Naive B cell (primary cell): ENCODE results near the gene TFDP2. TPM values are rescaled to one million over a fixed set of nuclear protein-coding genes. Genes with fewer than 3 reads are reported as not detected.

ENCODE experiments used
- ATAC-seq, 2 donors: fragments of 150-1000 bp; cut with Tn5 transposase; 2 replicates each; pipeline ENCODE4 v1.10.0; 2021; ENCODE audit warnings: low read depth in 2 of 2, mild to moderate bottlenecking in 2 of 2, moderate library complexity in 2 of 2
- DNase-seq: peaks from one replicate; pipeline ENCODE4 v3.0.0; 2022
- H3K27ac Mint-ChIP-seq, 6 donors: one replicate each; pipeline ENCODE4 v1.8.0; 2020 to 2022; ENCODE audit warnings: mild to moderate bottlenecking in 6 of 6, mixed read lengths in 6 of 6, moderate library complexity in 5 of 6, inconsistent platforms in 2 of 6
- H3K27me3 Mint-ChIP-seq, 3 donors: one replicate each; pipeline ENCODE4 v1.8.0; 2021 to 2022; ENCODE audit warnings: mixed read lengths in 3 of 3, mild to moderate bottlenecking in 1 of 3
- H3K36me3 Mint-ChIP-seq, 2 donors: one replicate each; pipeline ENCODE4 v1.8.0; 2020 to 2022; ENCODE audit warnings: mixed read lengths in 2 of 2, inconsistent platforms in 1 of 2, mild to moderate bottlenecking in 1 of 2
- H3K4me1 Mint-ChIP-seq, 3 donors: one replicate each; pipeline ENCODE4 v1.8.0; 2020 to 2022; ENCODE audit warnings: mixed read lengths in 3 of 3, inconsistent platforms in 1 of 3, mild to moderate bottlenecking in 1 of 3, moderate library complexity in 1 of 3
- H3K4me3 Mint-ChIP-seq, 8 donors: one replicate each; pipeline ENCODE4 v1.8.0; 2020 to 2022; ENCODE audit warnings: mild to moderate bottlenecking in 8 of 8, mixed read lengths in 8 of 8, moderate library complexity in 8 of 8, inconsistent platforms in 2 of 8
- H3K9me3 Mint-ChIP-seq, 7 donors: one replicate each; pipeline ENCODE4 v1.8.0; 2020 to 2022; ENCODE audit warnings: mixed read lengths in 7 of 7, mild to moderate bottlenecking in 5 of 7, inconsistent platforms in 2 of 7, moderate library complexity in 1 of 7
- polyA plus RNA-seq, 6 donors: library from polyadenylated mRNA; unstranded; fragments of 300-500 nt; fragmentation: Illumina TruSeq; gene quantifications; one replicate each; pipeline ENCODE4 v1.2.3, GENCODE V29; 2021; ENCODE audit warnings: low read depth in 6 of 6

TFDP2 gene
- polyA plus RNA-seq, 6 donors from 2014 or later = 9.3 to 33.8 (median 24.2) TPM

DNA sequence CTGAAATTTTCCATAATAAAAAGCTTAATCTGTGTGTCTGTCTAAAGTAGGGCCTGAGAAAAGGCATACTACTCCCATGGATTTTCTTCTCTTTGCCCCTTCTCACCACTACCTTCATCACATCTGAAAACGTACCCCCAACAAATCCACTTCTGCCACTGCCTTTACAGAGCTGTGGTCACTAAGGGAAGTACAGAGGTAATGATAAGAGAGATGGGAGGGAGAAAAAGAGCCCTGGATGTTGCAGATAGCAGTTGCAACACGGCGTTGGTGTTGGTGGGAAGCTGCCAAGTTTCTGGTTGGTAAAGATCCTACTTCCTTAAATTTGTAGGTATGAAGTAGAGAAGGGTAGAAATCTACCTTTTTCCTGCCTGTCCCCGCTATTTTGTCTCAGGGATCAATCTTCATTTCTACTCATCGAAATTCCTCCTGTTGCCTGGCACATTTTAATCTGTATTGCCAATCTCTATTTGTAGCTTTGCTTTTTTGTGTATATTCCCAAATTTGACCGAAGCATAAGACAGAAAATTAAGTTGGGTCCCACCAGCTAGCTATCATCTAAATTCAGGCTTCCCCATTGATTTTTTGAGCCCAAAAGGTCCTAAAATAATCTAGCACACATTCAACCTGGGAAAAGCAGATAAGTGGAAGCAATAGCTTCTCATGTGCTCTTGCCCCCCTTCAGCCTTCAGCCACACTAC is 102.9 kb downstream of the TFDP2 start:
- Mint-ChIP-seq H3K4me3 (no peak overlapping the region), H3K27ac (no peak overlapping the region), H3K9me3 (peaks cover 0 to 2% (median 0%) of the 10 kb centered on the region in 7 donors), H3K27me3 (no peaks in the 10 kb centered on the region), H3K4me1 (no peaks in the 10 kb centered on the region), H3K36me3 (no peaks in the 10 kb centered on the region)
- no peak for DNase-seq
- no peak for ATAC-seq

DNA sequence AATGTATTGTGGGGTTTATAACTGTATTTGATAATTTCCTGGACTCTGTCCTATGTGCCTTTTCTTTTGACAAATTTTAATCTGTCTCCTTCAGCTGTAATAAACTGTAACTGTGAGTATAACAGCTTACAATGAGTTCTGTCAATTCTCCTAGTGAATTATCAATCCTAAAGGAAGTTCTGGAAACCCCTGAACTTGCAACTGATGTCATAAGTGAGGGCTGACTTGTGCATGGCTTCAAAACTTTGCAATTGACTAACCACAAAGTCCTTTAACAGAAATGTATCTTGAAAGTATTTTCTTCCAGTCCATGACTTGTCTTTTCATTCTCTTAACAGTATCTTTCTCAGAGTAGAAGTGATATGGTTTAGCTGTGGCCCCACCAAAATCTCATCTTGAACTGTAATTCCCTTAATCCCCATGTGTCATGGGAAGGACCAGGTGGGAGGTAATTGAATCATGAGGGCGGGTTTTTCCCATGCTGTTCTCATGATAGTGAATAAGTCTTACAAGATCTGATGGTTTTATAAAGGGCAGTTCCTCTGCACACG is 108.3 kb downstream of the TFDP2 start:
- H3K27ac Mint-ChIP-seq = peak overlapping the region in 1 of 6 donors; percentile 15
- H3K4me3 Mint-ChIP-seq = no peak overlapping the region

DNA sequence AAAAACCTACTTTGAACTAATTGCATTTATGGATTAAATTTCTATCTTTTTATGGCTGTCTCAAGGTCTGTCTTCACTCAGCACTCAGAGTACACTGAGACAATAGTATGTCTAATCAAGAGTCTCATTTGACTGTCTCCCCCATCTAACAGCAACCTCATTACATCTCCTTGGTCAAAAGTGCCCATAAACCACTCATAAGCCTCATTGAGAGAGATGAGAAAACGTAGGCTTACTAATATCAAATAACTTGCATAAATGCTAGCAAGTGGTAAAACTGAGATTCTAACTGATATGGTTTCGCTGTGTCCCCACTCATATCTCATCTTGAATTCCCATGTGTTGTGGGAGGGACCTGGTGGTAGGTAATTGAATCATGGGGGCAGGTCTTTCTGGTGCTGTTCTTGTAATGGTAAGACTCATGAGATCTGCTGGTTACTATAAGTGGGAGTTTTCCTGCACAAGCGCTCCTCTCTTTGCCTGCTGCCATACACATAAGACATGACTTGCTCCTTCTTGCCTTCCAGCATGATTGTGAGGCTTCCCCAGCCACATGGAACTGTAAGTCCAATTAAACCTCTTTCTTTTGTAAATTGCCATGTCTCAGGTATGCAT is 113.9 kb downstream of the TFDP2 start:
- H3K27me3 Mint-ChIP-seq = no peaks in the 10 kb centered on the region
- no peaks in the 10 kb centered on the region for H3K36me3 Mint-ChIP-seq
- peaks cover 0 to 12% (median 6%) of the 10 kb centered on the region in 3 donors for H3K4me1 Mint-ChIP-seq
- H3K27ac Mint-ChIP-seq = no peak overlapping the region
- H3K9me3 Mint-ChIP-seq = peaks cover 0 to 5% (median 0%) of the 10 kb centered on the region in 7 donors
- DNase-seq (no peak), ATAC-seq (no peak)
- H3K4me3 Mint-ChIP-seq = no peak overlapping the region

More for the DNA sequence above, 108.3 kb downstream of the TFDP2 start:
- no peaks in the 10 kb centered on the region for H3K36me3 Mint-ChIP-seq
- ATAC-seq = no peak
- no peaks in the 10 kb centered on the region for H3K4me1 Mint-ChIP-seq
- DNase-seq = no peak
- peaks cover 0 to 2% (median 0%) of the 10 kb centered on the region in 7 donors for H3K9me3 Mint-ChIP-seq
- no peaks in the 10 kb centered on the region for H3K27me3 Mint-ChIP-seq

DNA sequence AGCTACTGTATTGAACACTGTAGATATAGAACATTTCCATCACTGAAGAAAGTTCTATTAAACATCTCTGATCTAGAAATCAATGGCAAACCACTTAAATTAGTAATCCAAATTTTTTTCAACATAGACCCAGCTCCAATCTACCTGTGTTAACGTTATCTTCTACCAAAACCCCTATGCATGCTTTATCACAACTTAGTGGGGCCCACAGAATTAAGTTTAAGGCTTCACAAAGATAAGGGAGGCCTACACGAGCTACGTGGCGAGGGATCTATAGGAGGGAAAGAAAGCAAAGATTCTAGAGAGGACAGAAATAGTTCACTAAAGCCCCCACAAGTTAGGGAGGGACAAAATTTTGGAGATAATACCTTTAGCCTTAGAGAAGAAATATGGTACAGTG is 116.1 kb downstream of the TFDP2 start:
- Mint-ChIP-seq H3K36me3 (no peaks in the 10 kb centered on the region), H3K4me1 (peaks cover 3 to 16% (median 14%) of the 10 kb centered on the region in 3 donors), H3K4me3 (no peak overlapping the region), H3K27ac (peak overlapping the region in 2 of 6 donors; percentile 2 to 15), H3K9me3 (peaks cover 0 to 5% (median 0%) of the 10 kb centered on the region in 7 donors), H3K27me3 (no peaks in the 10 kb centered on the region)
- DNase-seq = no peak
- no peak for ATAC-seq

DNA sequence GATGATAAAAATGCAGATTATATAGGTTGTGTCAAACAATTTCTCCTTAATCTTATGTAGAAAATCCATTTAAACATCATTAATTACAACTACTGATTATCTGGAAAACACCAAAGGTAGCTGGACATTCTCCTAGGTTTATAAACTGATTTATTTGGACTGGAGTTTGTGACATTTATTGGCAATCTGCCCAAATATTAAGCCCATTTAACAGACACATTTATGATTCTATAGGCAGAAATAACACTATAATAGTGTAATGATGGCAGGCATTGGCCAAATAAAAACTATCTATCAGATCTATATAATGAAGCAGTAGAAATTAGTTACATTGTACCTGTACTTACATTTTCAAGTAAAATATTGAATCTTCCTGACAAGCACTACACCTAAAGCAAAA is 117.8 kb downstream of the TFDP2 start:
- Mint-ChIP-seq H3K4me1 (peaks cover 16 to 31% (median 26%) of the 10 kb centered on the region in 3 donors), H3K36me3 (no peaks in the 10 kb centered on the region), H3K27me3 (no peaks in the 10 kb centered on the region), H3K9me3 (peaks cover 0 to 5% (median 0%) of the 10 kb centered on the region in 7 donors), H3K4me3 (no peak overlapping the region), H3K27ac (no peak overlapping the region)
- DNase-seq (no peak), ATAC-seq (no peak)

DNA sequence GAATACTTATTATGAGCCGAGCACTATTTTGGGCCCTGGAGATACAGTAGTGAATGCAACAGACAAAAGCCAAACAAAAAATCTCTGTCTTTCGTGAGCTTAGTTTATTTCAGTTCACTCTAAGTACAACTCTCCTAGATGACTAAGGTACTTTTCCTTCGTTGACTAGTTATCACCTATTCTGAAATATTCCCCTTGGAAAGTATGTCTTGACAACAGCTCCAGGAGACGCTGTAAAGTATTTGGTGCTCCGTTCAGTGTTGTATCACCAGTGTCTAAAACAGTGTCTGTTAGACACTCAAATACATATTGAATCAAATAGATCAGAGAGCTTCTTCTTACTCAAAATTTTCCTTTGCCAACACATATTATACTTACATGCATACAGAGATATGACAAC is 119.6 kb downstream of the TFDP2 start:
- ATAC-seq (no peak), DNase-seq (no peak)
- Mint-ChIP-seq H3K36me3 (no peaks in the 10 kb centered on the region), H3K27me3 (no peaks in the 10 kb centered on the region), H3K4me3 (peak overlapping the region in 1 of 8 donors; percentile 30), H3K4me1 (peaks cover 17 to 32% (median 30%) of the 10 kb centered on the region in 3 donors), H3K9me3 (peaks cover 0 to 5% (median 0%) of the 10 kb centered on the region in 7 donors), H3K27ac (no peak overlapping the region)

DNA sequence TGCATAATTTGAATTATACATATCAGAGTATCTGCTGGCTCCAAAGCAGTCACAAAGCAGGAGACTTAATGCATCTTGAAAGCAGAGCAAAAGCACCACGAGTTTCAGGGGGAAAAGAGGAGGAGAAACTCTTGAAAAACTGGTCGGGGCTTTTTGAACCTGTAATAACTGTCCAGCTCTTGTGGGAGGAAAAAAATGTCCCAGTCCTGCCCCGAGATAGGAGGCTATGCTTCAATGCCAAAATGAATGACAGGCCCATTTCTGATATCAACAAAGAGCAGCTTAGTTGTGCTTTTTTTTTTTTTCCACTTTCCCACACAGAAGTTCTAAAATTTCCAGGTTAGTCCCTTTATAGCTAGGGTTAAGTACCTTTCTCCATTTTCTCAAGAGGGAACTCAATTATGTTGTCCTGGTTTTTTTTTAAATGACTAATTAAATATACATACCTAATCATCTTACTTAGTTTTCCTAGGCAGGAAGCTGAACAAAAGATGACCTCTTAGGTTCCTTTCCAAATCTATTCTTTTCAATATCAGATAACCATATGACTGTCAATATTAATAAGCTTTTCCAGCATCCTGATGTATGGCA is 120.2 kb downstream of the TFDP2 start:
- peaks cover 0 to 4% of the 10 kb centered on the region in 2 donors for H3K36me3 Mint-ChIP-seq
- no peaks in the 10 kb centered on the region for H3K27me3 Mint-ChIP-seq
- peak overlapping the region in 2 of 8 donors; percentile 21 to 30 for H3K4me3 Mint-ChIP-seq
- peaks cover 0 to 5% (median 0%) of the 10 kb centered on the region in 7 donors for H3K9me3 Mint-ChIP-seq
- H3K27ac Mint-ChIP-seq = peak overlapping the region in 2 of 6 donors; percentile 24 to 42
- ATAC-seq (no peak), DNase-seq (no peak)
- H3K4me1 Mint-ChIP-seq = peaks cover 17 to 32% (median 30%) of the 10 kb centered on the region in 3 donors

DNA sequence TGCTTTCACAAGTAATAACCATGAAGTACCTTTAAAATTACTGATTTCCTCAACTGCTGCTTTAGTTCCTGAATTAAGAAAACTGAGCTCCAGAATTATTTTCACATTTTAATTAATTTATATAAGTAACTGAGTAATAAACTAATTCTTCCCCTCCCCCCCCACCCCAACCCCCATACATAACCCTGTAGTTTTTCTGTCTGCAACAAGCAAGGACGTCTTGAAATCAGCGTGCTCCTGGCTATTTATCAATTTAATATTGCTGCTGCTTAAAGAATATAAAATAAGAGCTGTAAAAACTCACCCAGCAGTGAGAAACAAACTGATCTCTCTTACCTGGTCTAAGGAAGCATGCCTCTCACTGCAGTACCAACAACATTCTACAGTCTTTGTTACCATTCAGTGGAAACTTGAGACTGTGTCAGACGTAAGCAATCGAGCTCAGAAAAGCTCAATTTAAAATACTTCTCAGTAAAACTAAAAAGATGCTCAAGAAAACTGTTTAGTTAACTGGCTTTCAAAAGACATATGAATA is 121.0 kb downstream of the TFDP2 start:
- ATAC-seq = peak; percentile 87 to 91
- Mint-ChIP-seq H3K27ac (peak overlapping the region; percentile 39 to 94 (median 58)), H3K36me3 (peaks cover 0 to 7% of the 10 kb centered on the region in 2 donors), H3K27me3 (no peaks in the 10 kb centered on the region), H3K4me3 (peak overlapping the region; percentile 86 to 94 (median 92)), H3K4me1 (peaks cover 17 to 32% (median 30%) of the 10 kb centered on the region in 3 donors), H3K9me3 (peaks cover 0 to 5% (median 0%) of the 10 kb centered on the region in 7 donors)
- peak; percentile 42 for DNase-seq

DNA sequence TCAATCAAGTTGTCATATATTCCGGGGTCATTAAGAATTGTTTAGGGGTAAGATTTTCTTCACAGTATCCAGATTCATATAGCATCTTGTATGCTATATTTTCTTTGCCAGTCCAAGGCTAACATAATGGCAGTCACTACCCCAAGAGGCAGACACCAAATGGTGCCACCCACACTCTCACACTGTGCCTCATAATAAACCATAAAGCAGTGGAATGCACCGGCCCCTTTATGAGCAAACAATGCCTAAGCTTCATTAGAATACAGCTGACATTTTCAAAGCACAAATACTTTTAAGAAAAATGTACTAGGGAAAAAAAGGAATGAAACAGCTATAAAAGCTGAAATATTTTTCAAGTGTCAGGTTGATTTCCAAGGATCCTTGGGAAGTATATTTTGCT is 121.6 kb downstream of the TFDP2 start:
- Mint-ChIP-seq H3K4me3 (peak overlapping the region; percentile 77 to 94 (median 90)), H3K27ac (peak overlapping the region; percentile 0 to 66 (median 5)), H3K27me3 (no peaks in the 10 kb centered on the region), H3K4me1 (peaks cover 17 to 32% (median 30%) of the 10 kb centered on the region in 3 donors), H3K36me3 (peaks cover 0 to 7% of the 10 kb centered on the region in 2 donors), H3K9me3 (peaks cover 0 to 5% (median 0%) of the 10 kb centered on the region in 7 donors)
- no peak for DNase-seq
- ATAC-seq = peak; percentile 74 to 77

DNA sequence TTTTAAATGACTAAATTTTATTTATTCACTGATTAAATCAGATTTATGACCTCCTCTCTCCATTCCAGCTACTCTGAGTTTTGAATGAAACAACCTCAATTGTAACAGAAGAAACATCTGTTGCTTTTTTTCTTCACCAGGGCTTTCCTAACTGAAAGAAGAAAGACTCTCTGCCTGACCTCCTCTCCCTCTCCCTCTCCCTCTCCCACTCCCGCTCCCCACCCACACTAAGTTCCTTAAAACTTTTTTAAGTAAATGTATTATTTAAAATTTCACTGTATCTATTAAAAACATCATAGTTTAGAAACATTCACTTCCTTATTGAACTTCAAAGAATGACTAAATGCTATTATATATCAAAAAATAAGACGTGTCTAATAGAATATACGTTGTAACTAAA is 122.0 kb downstream of the TFDP2 start:
- Mint-ChIP-seq H3K9me3 (peaks cover 0 to 2% (median 0%) of the 10 kb centered on the region in 7 donors), H3K27me3 (no peaks in the 10 kb centered on the region), H3K27ac (peak overlapping the region in 2 of 6 donors; percentile 4 to 5), H3K4me3 (peak overlapping the region; percentile 77 to 94 (median 90)), H3K4me1 (peaks cover 17 to 32% (median 30%) of the 10 kb centered on the region in 3 donors), H3K36me3 (peaks cover 0 to 7% of the 10 kb centered on the region in 2 donors)
- ATAC-seq (no peak), DNase-seq (no peak)

DNA sequence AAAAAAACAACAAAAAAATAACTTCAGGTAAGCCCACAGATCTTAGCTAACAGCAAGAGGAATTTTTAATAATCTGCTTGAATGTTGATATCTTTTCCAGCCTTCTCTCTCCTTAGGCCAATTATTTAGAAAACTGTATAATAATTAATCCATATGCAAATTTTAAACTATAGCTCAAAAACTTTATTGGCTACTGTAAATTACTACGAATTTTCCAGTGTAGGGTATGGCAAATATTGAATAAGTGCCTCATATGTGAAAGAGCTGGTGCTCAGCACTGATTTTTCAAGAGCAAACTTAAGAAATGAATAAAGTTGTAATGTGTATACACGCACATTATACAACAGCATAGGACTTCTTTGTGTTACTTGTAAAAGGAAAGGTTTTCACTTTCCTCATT is 123.0 kb downstream of the TFDP2 start:
- Mint-ChIP-seq H3K9me3 (no peaks in the 10 kb centered on the region), H3K36me3 (peaks cover 0 to 7% of the 10 kb centered on the region in 2 donors), H3K4me3 (peak overlapping the region in 4 of 8 donors; percentile 2 to 45 (median 20)), H3K4me1 (peaks cover 20 to 30% (median 26%) of the 10 kb centered on the region in 3 donors), H3K27ac (peak overlapping the region in 4 of 6 donors; percentile 4 to 54 (median 6)), H3K27me3 (no peaks in the 10 kb centered on the region)
- no peak for DNase-seq
- ATAC-seq = no peak

DNA sequence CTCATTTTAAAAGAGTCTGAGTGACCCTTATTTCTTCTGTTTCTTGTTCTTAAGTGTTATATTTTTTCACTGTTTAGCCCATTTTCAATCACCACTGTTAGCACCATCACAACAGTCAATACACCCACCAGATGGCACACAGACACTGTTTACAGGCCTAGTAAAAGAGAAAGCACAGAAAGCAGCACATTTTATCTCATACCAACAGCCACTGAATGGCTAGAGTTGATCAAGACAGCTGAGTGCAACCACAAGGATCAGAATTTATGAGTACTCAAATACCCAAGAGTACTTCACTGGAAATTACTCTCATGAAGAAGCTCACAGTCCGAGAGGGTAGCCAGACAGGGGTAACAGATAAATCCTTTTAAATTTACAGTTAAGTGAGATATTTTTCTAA is 127.0 kb downstream of the TFDP2 start:
- H3K4me3 Mint-ChIP-seq = no peak overlapping the region

DNA sequence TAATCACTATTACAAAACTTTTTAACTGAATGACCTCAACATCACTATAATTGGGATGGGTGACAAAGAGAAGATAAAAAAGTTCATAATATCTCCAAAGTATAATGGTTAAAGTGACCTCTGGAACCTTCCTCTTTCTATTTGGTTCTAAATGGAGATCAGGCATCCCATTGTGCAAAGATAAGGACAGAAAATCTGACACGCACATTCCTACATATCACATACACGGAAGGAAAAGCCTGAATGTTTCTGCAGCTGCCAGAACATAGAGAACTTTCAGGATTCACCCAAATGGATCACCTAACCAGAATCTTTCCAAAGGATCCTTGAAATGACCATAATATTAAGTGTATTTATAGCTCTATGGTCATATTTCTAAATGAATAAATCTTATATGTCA is 128.2 kb downstream of the TFDP2 start:
- Mint-ChIP-seq H3K36me3 (peaks cover 0 to 15% of the 10 kb centered on the region in 2 donors), H3K9me3 (peaks cover 0 to 3% (median 0%) of the 10 kb centered on the region in 7 donors), H3K4me3 (no peak overlapping the region), H3K4me1 (peaks cover 15 to 21% (median 16%) of the 10 kb centered on the region in 3 donors), H3K27me3 (no peaks in the 10 kb centered on the region), H3K27ac (no peak overlapping the region)
- ATAC-seq (no peak), DNase-seq (no peak)

More for the DNA sequence above, 127.0 kb downstream of the TFDP2 start:
- no peaks in the 10 kb centered on the region for H3K9me3 Mint-ChIP-seq
- H3K27me3 Mint-ChIP-seq = no peaks in the 10 kb centered on the region
- ATAC-seq (no peak), DNase-seq (no peak)
- H3K36me3 Mint-ChIP-seq = peaks cover 0 to 15% of the 10 kb centered on the region in 2 donors
- H3K27ac Mint-ChIP-seq = peak overlapping the region in 1 of 6 donors; percentile 32
- peaks cover 19 to 30% (median 22%) of the 10 kb centered on the region in 3 donors for H3K4me1 Mint-ChIP-seq
